GM23248 (cell line): ENCODE data around the gene DGKE. TPM values are rescaled to one million over a fixed set of nuclear protein-coding genes. Genes with fewer than 3 reads are reported as not detected.

Experiments used
- DNase-seq: peaks from one replicate; pipeline ENCODE4 v3.0.0-alpha.2; 2015
- H2AFZ ChIP-seq: fragments of 200-600 bp; sonication (generic); 2 replicates; pipeline ENCODE4 v1.6.1; 2016; ENCODE audit warnings: antibody characterized with exemption
- H3F3A ChIP-seq: fragments of 200-600 bp; sonication (generic); 2 replicates; pipeline ENCODE4 v1.6.1; 2016; ENCODE audit warnings: mild to moderate bottlenecking, antibody characterized with exemption, mixed run types; ENCODE audit not compliant: insufficient read depth
- H3K27ac ChIP-seq: fragments of 200-600 bp; sonication (generic); 2 replicates; pipeline ENCODE4 v1.5.1; 2016; ENCODE audit warnings: mild to moderate bottlenecking
- H3K27me3 ChIP-seq: fragments of 200-600 bp; sonication (generic); replicated peaks from 2 replicates; pipeline ENCODE4 v1.6.1; 2016; ENCODE audit warnings: mild to moderate bottlenecking; ENCODE audit not compliant: insufficient read depth
- H3K36me3 ChIP-seq: fragments of 200-600 bp; sonication (generic); 2 replicates; pipeline ENCODE4 v1.6.1; 2016; ENCODE audit warnings: low read depth, mild to moderate bottlenecking
- H3K4me1 ChIP-seq: fragments of 200-600 bp; sonication (generic); 2 replicates; pipeline ENCODE4 v1.6.1; 2016; ENCODE audit warnings: mild to moderate bottlenecking; ENCODE audit not compliant: insufficient read depth
- H3K4me2 ChIP-seq: fragments of 200-600 bp; sonication (generic); one replicate; pipeline ENCODE4 v1.6.1; 2016; ENCODE audit warnings: mild to moderate bottlenecking; ENCODE audit not compliant: unreplicated experiment
- H3K4me3 ChIP-seq: fragments of 200-600 bp; sonication (generic); 2 replicates; pipeline ENCODE4 v1.5.1; 2016; ENCODE audit warnings: mild to moderate bottlenecking
- H3K79me2 ChIP-seq: fragments of 200-600 bp; sonication (generic); 2 replicates; pipeline ENCODE4 v1.6.1; 2016; ENCODE audit warnings: mild to moderate bottlenecking; ENCODE audit not compliant: insufficient read depth
- H3K9ac ChIP-seq: fragments of 200-600 bp; sonication (generic); 2 replicates; pipeline ENCODE4 v1.6.1; 2016; ENCODE audit warnings: mild to moderate bottlenecking
- H3K9me2 ChIP-seq: fragments of 200-600 bp; sonication (generic); 2 replicates; pipeline ENCODE4 v1.6.1; 2016; ENCODE audit warnings: mixed run types, mild to moderate bottlenecking, moderate library complexity; ENCODE audit not compliant: insufficient read depth
- H3K9me3 ChIP-seq: fragments of 200-600 bp; sonication (generic); one replicate; pipeline ENCODE4 v1.6.1; 2017; ENCODE audit warnings: low read depth
- H4K20me1 ChIP-seq: fragments of 200-600 bp; sonication (generic); 2 replicates; pipeline ENCODE4 v1.6.0; 2016; ENCODE audit not compliant: insufficient read depth
- EZH2 ChIP-seq: fragments of 200-600 bp; sonication (generic); IDR thresholded peaks from 2 replicates; pipeline ENCODE4 v1.6.1; 2018; ENCODE audit warnings: antibody characterized with exemption, mild to moderate bottlenecking; ENCODE audit not compliant: insufficient read depth, poor library complexity, severe bottlenecking
- EZH2phosphoT487 ChIP-seq: fragments of 200-600 bp; sonication (generic); IDR thresholded peaks from 2 replicates; pipeline ENCODE4 v1.6.1; 2018; ENCODE audit warnings: antibody characterized with exemption, moderate library complexity, mild to moderate bottlenecking, low read depth; ENCODE audit not compliant: insufficient read depth
- WGBS, 2 experiments: methylation state at CpG; one replicate each; pipeline ENCODE4 v1.1.6; 2015 to 2017; ENCODE audit warnings: low lambda C conversion rate in 2 of 2, low coverage in 1 of 2; ENCODE audit errors: missing lambda C conversion rate in 2 of 2; 5-methylcytosine and 5-hydroxymethylcytosine counted together
- in situ Hi-C: fragments of 300-500 bp; cut with MboI; formaldehyde crosslinking; loops from 2 replicates; pipeline ENCODE4 v1.15.0; 2020
- polyA plus RNA-seq: library from polyadenylated mRNA; unstranded; fragments of >200 nt; fragmentation: Nextera tagmentation; extraction: Ambion mirVana; gene quantifications from 2 replicates; pipeline ENCODE4 v1.2.1, GENCODE V29; 2016
- total RNA-seq: library from RNA; depleted of rRNA; stranded (reverse); fragments of >200 nt; shearing (Covaris generic); gene quantifications from 2 replicates; pipeline ENCODE4 v1.2.3, GENCODE V29; 2014

DGKE gene
- total and polyA plus RNA-seq, 2 experiments from 2014 or later: 1.9 to 2.8 TPM

GRCh38 chr17:56896217-56896967 is 62.4 kb downstream of the DGKE start:
- Histone ChIP-seq H3F3A (no peaks in the 10 kb centered on the region), H3K27ac (no peak overlapping the region), H3K4me3 (no peak overlapping the region), H3K9ac (no peak overlapping the region), H2AFZ (no peak overlapping the region), H3K4me2 (no peak overlapping the region), H3K79me2 (peaks cover 8% of the 10 kb centered on the region; the same call in 1 of the 2 replicates), H4K20me1 (no peaks in the 10 kb centered on the region), H3K4me1 (no peaks in the 10 kb centered on the region), H3K27me3 (no peaks in the 10 kb centered on the region), H3K36me3 (peaks cover 37% of the 10 kb centered on the region; the same call in 1 of the 2 replicates), H3K9me2 (no peaks in the 10 kb centered on the region), H3K9me3 (no peaks in the 10 kb centered on the region)
- WGBS, 2 experiments: 91 to 93% methylated on average over 3 of the region's 3 CpGs
- no peak for DNase-seq
- in situ Hi-C loops: no loop called here
- no peak for TF ChIP-seq EZH2phosphoT487
- TF ChIP-seq EZH2: no peak

- Histone ChIP-seq H3K79me2 (peaks cover 13% of the 10 kb centered on the region; the same call in 1 of the 2 replicates), H3K36me3 (peaks cover 42% of the 10 kb centered on the region; the same call in 1 of the 2 replicates), H3K9ac (no peak overlapping the region), H4K20me1 (no peaks in the 10 kb centered on the region), H3K4me3 (no peak overlapping the region), H2AFZ (no peak overlapping the region), H3F3A (no peaks in the 10 kb centered on the region), H3K9me3 (no peaks in the 10 kb centered on the region), H3K27ac (no peak overlapping the region), H3K27me3 (no peaks in the 10 kb centered on the region), H3K4me2 (no peak overlapping the region), H3K9me2 (no peaks in the 10 kb centered on the region), H3K4me1 (peaks cover 5% of the 10 kb centered on the region; the same call in 1 of the 2 replicates)
- WGBS, 2 experiments: 94 to 97% methylated on average over 4 of the region's 4 CpGs
- TF ChIP-seq EZH2phosphoT487: no peak
- TF ChIP-seq EZH2: no peak
- no peak for DNase-seq
- in situ Hi-C loops: no loop called here
These were observed 63.0 kb downstream of the DGKE start for GRCh38 chr17:56896968-56897359.

GRCh38 chr17:56897646-56898424 is 63.9 kb downstream of the DGKE start:
- WGBS, 2 experiments: 95 to 96% methylated on average over 14 of the region's 14 CpGs
- no peak overlapping the region for H3K9ac ChIP-seq

GRCh38 chr17:56898874-56899273 is 64.9 kb downstream of the DGKE start:
- DNase-seq: no peak
- TF ChIP-seq EZH2: no peak
- TF ChIP-seq EZH2phosphoT487: no peak
- H3K9ac ChIP-seq: no peak overlapping the region
- no peak overlapping the region for H3K27ac ChIP-seq
- no peak overlapping the region for H3K4me3 ChIP-seq
- peaks cover 13% of the 10 kb centered on the region; the same call in 1 of the 2 replicates for H3K4me1 ChIP-seq
- in situ Hi-C loops: no loop called here
- H3K9me3 ChIP-seq: no peaks in the 10 kb centered on the region
- H2AFZ ChIP-seq: no peak overlapping the region
- H4K20me1 ChIP-seq: no peaks in the 10 kb centered on the region
- H3K79me2 ChIP-seq: peaks cover 13% of the 10 kb centered on the region; the same call in 1 of the 2 replicates
- H3K36me3 ChIP-seq: peaks cover 32% of the 10 kb centered on the region; the same call in 1 of the 2 replicates
- peaks cover 4% of the 10 kb centered on the region; the same call in 1 of the 2 replicates for H3F3A ChIP-seq
- H3K4me2 ChIP-seq: no peak overlapping the region
- WGBS, 2 experiments: 67% methylated on average over 9 of the region's 9 CpGs
- no peaks in the 10 kb centered on the region for H3K27me3 ChIP-seq
- H3K9me2 ChIP-seq: no peaks in the 10 kb centered on the region

More at GRCh38 chr17:56897646-56898424, 63.9 kb downstream of the DGKE start:
- no peaks in the 10 kb centered on the region for H3K27me3 ChIP-seq
- TF ChIP-seq EZH2phosphoT487 (no peak), EZH2 (no peak)
- no peaks in the 10 kb centered on the region for H3K9me3 ChIP-seq
- H3K9me2 ChIP-seq: no peaks in the 10 kb centered on the region
- H3K27ac ChIP-seq: no peak overlapping the region
- H3K4me2 ChIP-seq: no peak overlapping the region
- H3K79me2 ChIP-seq: peaks cover 13% of the 10 kb centered on the region; the same call in 1 of the 2 replicates
- no peak overlapping the region for H3K4me3 ChIP-seq
- H2AFZ ChIP-seq: no peak overlapping the region
- H3K4me1 ChIP-seq: peaks cover 13% of the 10 kb centered on the region; the same call in 1 of the 2 replicates
- H4K20me1 ChIP-seq: no peaks in the 10 kb centered on the region
- DNase-seq: no peak
- peaks cover 36% of the 10 kb centered on the region; the same call in 1 of the 2 replicates for H3K36me3 ChIP-seq
- H3F3A ChIP-seq: peaks cover 3% of the 10 kb centered on the region; the same call in 1 of the 2 replicates
- in situ Hi-C loops: no loop called here
